Measurements from ENCODE around the gene UGP2. TPM values are rescaled to one million over a fixed set of nuclear protein-coding genes. Genes with fewer than 3 reads are reported as not detected.
A peak's percentile ranks its signal among the peaks of the same experiment; 100 is the strongest.

Gene UGP2
- total and polyA plus RNA-seq, 8 donors, result 30.0 to 73.4 (median 50.5) TPM

GRCh38 chr2:63840081-63840784 lies 1.5 kb upstream of the UGP2 start:
- TF ChIP-seq, protein P1, sequence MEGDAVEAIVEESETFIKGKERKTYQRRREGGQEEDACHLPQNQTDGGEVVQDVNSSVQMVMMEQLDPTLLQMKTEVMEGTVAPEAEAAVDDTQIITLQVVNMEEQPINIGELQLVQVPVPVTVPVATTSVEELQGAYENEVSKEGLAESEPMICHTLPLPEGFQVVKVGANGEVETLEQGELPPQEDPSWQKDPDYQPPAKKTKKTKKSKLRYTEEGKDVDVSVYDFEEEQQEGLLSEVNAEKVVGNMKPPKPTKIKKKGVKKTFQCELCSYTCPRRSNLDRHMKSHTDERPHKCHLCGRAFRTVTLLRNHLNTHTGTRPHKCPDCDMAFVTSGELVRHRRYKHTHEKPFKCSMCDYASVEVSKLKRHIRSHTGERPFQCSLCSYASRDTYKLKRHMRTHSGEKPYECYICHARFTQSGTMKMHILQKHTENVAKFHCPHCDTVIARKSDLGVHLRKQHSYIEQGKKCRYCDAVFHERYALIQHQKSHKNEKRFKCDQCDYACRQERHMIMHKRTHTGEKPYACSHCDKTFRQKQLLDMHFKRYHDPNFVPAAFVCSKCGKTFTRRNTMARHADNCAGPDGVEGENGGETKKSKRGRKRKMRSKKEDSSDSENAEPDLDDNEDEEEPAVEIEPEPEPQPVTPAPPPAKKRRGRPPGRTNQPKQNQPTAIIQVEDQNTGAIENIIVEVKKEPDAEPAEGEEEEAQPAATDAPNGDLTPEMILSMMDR (IDR thresholded peaks at IDR 0.05), result no peak
- H3K9me3 ChIP-seq, result no peaks in the 10 kb centered on the region
- FAIRE-seq, result no peak
- peak overlapping the region; percentile 94 to 97 (median 94) for H3K27ac ChIP-seq
- DNase-seq, result peak in 2 of 6 donors; percentile 11 to 28
- peak overlapping the region; percentile 67 to 90 (median 87) for H3K4me3 ChIP-seq
- WGBS, 2 donors, result 7 to 9% methylated on average over 24 of the region's 24 CpGs
- intact Hi-C loops (cut with DNase I), result no loop called here
- peaks cover 0 to 26% (median 6%) of the 10 kb centered on the region in 3 donors for H3K4me1 ChIP-seq
- no peaks in the 10 kb centered on the region for H3K36me3 ChIP-seq
- peak; percentile 1 to 6 (median 4) for ATAC-seq
- no peaks in the 10 kb centered on the region for H3K27me3 ChIP-seq

DNA sequence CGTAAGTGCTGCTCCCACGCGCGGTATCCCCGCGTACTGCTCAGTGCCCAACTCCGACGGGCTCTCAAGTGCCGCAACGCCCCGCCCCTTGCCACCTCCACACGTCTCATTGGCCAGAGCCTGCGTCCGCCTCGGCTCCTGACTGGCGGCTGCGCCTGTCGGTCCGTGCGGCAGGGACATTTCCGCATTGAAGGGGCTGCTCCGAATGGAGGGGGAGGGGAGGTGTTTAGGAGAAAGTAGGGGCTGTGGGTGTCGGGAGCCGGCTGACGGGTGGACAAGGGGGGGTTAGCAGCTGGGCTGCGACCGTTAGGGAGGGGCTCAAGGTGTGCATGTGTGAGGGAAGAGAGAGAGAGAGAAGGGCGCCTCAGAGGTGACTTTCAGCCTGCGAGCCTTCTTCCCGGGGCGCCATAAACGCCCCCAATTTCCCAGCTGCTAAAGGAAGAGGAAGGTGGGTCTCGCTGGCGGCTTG lies 877 bp upstream of the UGP2 start:
- no peaks in the 10 kb centered on the region for H3K9me3 ChIP-seq
- intact Hi-C loops (cut with DNase I), result no loop called here
- H3K4me1 ChIP-seq, result peaks cover 0 to 32% (median 11%) of the 10 kb centered on the region in 3 donors
- 1% methylated on average over 27 to 34 of the region's 34 CpGs for WGBS, 2 donors
- no peaks in the 10 kb centered on the region for H3K27me3 ChIP-seq
- peak overlapping the region; percentile 67 to 90 (median 87) for H3K4me3 ChIP-seq
- no peaks in the 10 kb centered on the region for H3K36me3 ChIP-seq
- TF ChIP-seq, protein P1 (IDR thresholded peaks at IDR 0.05), result no peak
- ATAC-seq, result peak; percentile 90 to 95 (median 91)
- DNase-seq, result peak; percentile 98 to 99 (median 98)
- peak overlapping the region; percentile 94 to 97 (median 94) for H3K27ac ChIP-seq
- FAIRE-seq, result peak; percentile 13

- H3K27ac ChIP-seq, result peak overlapping the region; percentile 94 to 97 (median 94)
- intact Hi-C loops (cut with DNase I), result no loop called here
- TF ChIP-seq, protein P1 (IDR thresholded peaks at IDR 0.05), result no peak
- no peaks in the 10 kb centered on the region for H3K27me3 ChIP-seq
- FAIRE-seq, result no peak
- peaks cover 0 to 32% (median 11%) of the 10 kb centered on the region in 3 donors for H3K4me1 ChIP-seq
- H3K9me3 ChIP-seq, result no peaks in the 10 kb centered on the region
- peak in 3 of 4 donors; percentile 7 to 24 (median 9) for ATAC-seq
- H3K36me3 ChIP-seq, result no peaks in the 10 kb centered on the region
- WGBS, 2 donors, result 1% methylated on average over 24 of the region's 24 CpGs
- DNase-seq, result peak in 4 of 6 donors; percentile 27 to 59 (median 44)
- H3K4me3 ChIP-seq, result peak overlapping the region; percentile 67 to 90 (median 87)
These were observed 709 bp downstream of the UGP2 start for GRCh38 chr2:63842149-63843061.

- no peak for FAIRE-seq
- H3K4me3 ChIP-seq, result peak overlapping the region in 3 of 4 donors; percentile 67 to 89 (median 85)
These were observed 1.4 kb downstream of the UGP2 start for GRCh38 chr2:63843093-63843492.

More at GRCh38 chr2:63843093-63843492, 1.4 kb downstream of the UGP2 start:
- peaks cover 0 to 32% (median 11%) of the 10 kb centered on the region in 3 donors for H3K4me1 ChIP-seq
- DNase-seq, result no peak
- intact Hi-C loops (cut with DNase I), result no loop called here
- H3K27me3 ChIP-seq, result no peaks in the 10 kb centered on the region
- TF ChIP-seq, protein P1 (IDR thresholded peaks at IDR 0.05), result no peak
- no peaks in the 10 kb centered on the region for H3K9me3 ChIP-seq
- H3K36me3 ChIP-seq, result no peaks in the 10 kb centered on the region
- H3K27ac ChIP-seq, result peak overlapping the region in 3 of 4 donors; percentile 94 to 97 (median 95)
- WGBS, 2 donors, result 41 to 48% methylated on average over 8 of the region's 8 CpGs
- no peak for ATAC-seq

All from pancreas (tissue), 10 donors.